ENCODE results near the gene ABCC8. TPM values are rescaled to one million over a fixed set of nuclear protein-coding genes. Genes with fewer than 3 reads are reported as not detected.

The ABCC8 gene
- polyA plus RNA-seq, 1 of the 3 experiments (the other 2 are of a cell fraction) = 1.1 TPM

- Histone ChIP-seq H2AFZ (ENCODE audit: low read depth) (no peak overlapping the region), H3K36me3 (replicated peaks in 1 of 2; ENCODE audit: control insufficient read depth in 1 of 2, insufficient read depth in 2 of 2, low read length in 1 of 2) (no peaks in the 10 kb centered on the region), H3F3A (replicated peaks; ENCODE audit: insufficient read depth) (peaks cover 8% of the 10 kb centered on the region), H4K20me1 (ENCODE audit: insufficient read depth) (no peaks in the 10 kb centered on the region), H3K9me2 (no peaks in the 10 kb centered on the region), H3K27ac (ENCODE audit: low read depth in 2 of 2, low read length in 1 of 2) (no peak overlapping the region), H3K9me3 (no peaks in the 10 kb centered on the region), H3K4me2 (no peak overlapping the region), H3K9ac (no peak overlapping the region), H3K4me3 (ENCODE audit: low read depth in 2 of 2, low read length in 1 of 2) (no peak overlapping the region), H3K79me2 (ENCODE audit: insufficient read depth) (no peaks in the 10 kb centered on the region), H3K27me3 (ENCODE audit: insufficient read depth) (no peaks in the 10 kb centered on the region), H3K4me1 (ENCODE audit: control insufficient read depth in 1 of 2, insufficient read depth in 2 of 2, low read depth in 1 of 2, low read length in 1 of 2) (peaks cover 0 to 7% of the 10 kb centered on the region in 2 experiments; a peak in 1 of 4 replicates)
- POLR2A ChIA-PET = no interaction called here
- DNase-seq = no peak
- TF ChIP-seq EP300 (IDR thresholded peaks at IDR 0.05; ENCODE audit: borderline replicate concordance in 1 of 2, low read depth in 1 of 2, low read length in 1 of 2) (no peak), USF1 (IDR thresholded peaks at IDR 0.05; ENCODE audit: borderline replicate concordance, low read depth) (no peak), TCF12 (IDR thresholded peaks at IDR 0.05) (no peak), ZBTB33 (IDR thresholded peaks at IDR 0.05; ENCODE audit: borderline replicate concordance, low read depth) (no peak), EZH2phosphoT487 (IDR thresholded peaks at IDR 0.05; ENCODE audit: borderline replicate concordance, low read depth) (no peak), GATA2 (CRISPR knock-in tag; IDR thresholded peaks at IDR 0.05) (no peak), RFX5 (IDR thresholded peaks at IDR 0.05; ENCODE audit: low read length) (no peak), RAD21 (IDR thresholded peaks at IDR 0.05; ENCODE audit: low read length) (no peak), FOXJ3 (CRISPR knock-in tag; IDR thresholded peaks at IDR 0.05) (no peak), SMC3 (IDR thresholded peaks at IDR 0.05; ENCODE audit: low read depth, low read length) (no peak), CTCF (IDR thresholded peaks at IDR 0.05) (no peak), ELF1 (IDR thresholded peaks at IDR 0.05) (no peak), RCOR1 (IDR thresholded peaks at IDR 0.05; ENCODE audit: low read length) (no peak), IRF3 (IDR thresholded peaks at IDR 0.05; ENCODE audit: low read depth, low read length) (no peak), CHD2 (IDR thresholded peaks at IDR 0.05; ENCODE audit: low read length, partially characterized antibody) (no peak), REST (IDR thresholded peaks at IDR 0.05; ENCODE audit: low read depth, low read length) (no peak), JUND (IDR thresholded peaks at IDR 0.05) (no peak), TEAD4 (IDR thresholded peaks at IDR 0.05; ENCODE audit: borderline replicate concordance, insufficient read depth) (no peak), NRF1 (IDR thresholded peaks at IDR 0.05; ENCODE audit: low read depth, low read length) (no peak)
- WGBS (ENCODE audit: low lambda C conversion rate) = 41% methylated on average over 1 of the region's 1 CpG
- CTCF ChIA-PET = interaction anchor here (1.0 kb wide), 1 partner anchor 36 kb away, joined by 5 read pairs; no protein-coding TSS in a partner anchor
Observed at GRCh38 chr11:17347676-17348075, 129.0 kb downstream of the ABCC8 start.

All from SK-N-SH (cell line).